Astrocyte (in vitro differentiated cells and primary cell): Measurements from ENCODE around the gene AP5M1. TPM values are rescaled to one million over a fixed set of nuclear protein-coding genes. Genes with fewer than 3 reads are reported as not detected.
"Not testable (repeated sequence)": the region's sequence is repeated elsewhere in the genome, so short reads cannot be mapped to it uniquely, and the experiment has no call there.

Experiments used
- DNase-seq: peaks from one replicate; pipeline ENCODE4 v3.0.0-alpha.2; 2010; ENCODE audit warnings: low read depth
- FAIRE-seq: peaks from 2 replicates; lab custom pipeline; 2011; peaks lifted over from hg19 to GRCh38; lab: Jason Lieb, UNC
- H2AFZ ChIP-seq: 2 replicates; pipeline ENCODE4 v1.6.0; 2012; ENCODE audit warnings: low read depth, low read length, inconsistent platforms
- H3K27ac ChIP-seq: 2 replicates; pipeline ENCODE4 v1.5.1; 2011; ENCODE audit warnings: low read depth, low read length, inconsistent platforms
- H3K27me3 ChIP-seq: 2 replicates; pipeline ENCODE4 v1.6.0; 2011; ENCODE audit warnings: low read length, inconsistent platforms; ENCODE audit not compliant: insufficient read depth
- H3K36me3 ChIP-seq: 2 replicates; pipeline ENCODE4 v1.5.1; 2011; ENCODE audit warnings: low read length, inconsistent platforms; ENCODE audit not compliant: insufficient read depth
- H3K4me1 ChIP-seq: 2 replicates; pipeline ENCODE4 v1.5.1; 2011; ENCODE audit warnings: low read length, inconsistent platforms; ENCODE audit not compliant: insufficient read depth
- H3K4me2 ChIP-seq: 2 replicates; pipeline ENCODE4 v1.6.0; 2012; ENCODE audit warnings: low read length, inconsistent platforms
- H3K4me3 ChIP-seq: 2 replicates; pipeline ENCODE4 v1.5.1; 2011; ENCODE audit warnings: low read depth, mild to moderate bottlenecking, low read length, inconsistent platforms; ENCODE audit not compliant: insufficient read depth
- H3K79me2 ChIP-seq: 2 replicates; pipeline ENCODE4 v1.6.0; 2012; ENCODE audit warnings: mild to moderate bottlenecking, low read length, inconsistent platforms; ENCODE audit not compliant: insufficient read depth
- H3K9ac ChIP-seq: 2 replicates; pipeline ENCODE4 v1.6.0; 2012; ENCODE audit warnings: mild to moderate bottlenecking, low read length, inconsistent platforms
- H3K9me3 ChIP-seq: 2 replicates; pipeline ENCODE4 v1.5.1; 2012; ENCODE audit warnings: low read depth, mild to moderate bottlenecking, low read length, inconsistent platforms; ENCODE audit not compliant: insufficient read depth
- H4K20me1 ChIP-seq: 2 replicates; pipeline ENCODE4 v1.6.0; 2012; ENCODE audit warnings: low read length, inconsistent platforms; ENCODE audit not compliant: insufficient read depth
- H3K27ac Mint-ChIP-seq: one replicate; pipeline ENCODE4 v1.8.0; 2021; ENCODE audit warnings: mild to moderate bottlenecking, mixed read lengths; ENCODE audit not compliant: unreplicated experiment
- H3K27me3 Mint-ChIP-seq: one replicate; pipeline ENCODE4 v1.8.0; 2021; ENCODE audit warnings: low read depth, mixed read lengths; ENCODE audit not compliant: unreplicated experiment
- H3K36me3 Mint-ChIP-seq: one replicate; pipeline ENCODE4 v1.8.0; 2021; ENCODE audit warnings: low read depth, mixed read lengths; ENCODE audit not compliant: unreplicated experiment
- H3K4me1 Mint-ChIP-seq: one replicate; pipeline ENCODE4 v1.8.0; 2021; ENCODE audit warnings: low read depth, mixed read lengths; ENCODE audit not compliant: unreplicated experiment
- H3K4me3 Mint-ChIP-seq: one replicate; pipeline ENCODE4 v1.8.0; 2021; ENCODE audit warnings: mild to moderate bottlenecking, moderate library complexity, mixed read lengths; ENCODE audit not compliant: unreplicated experiment
- H3K9me3 Mint-ChIP-seq: one replicate; pipeline ENCODE4 v1.8.0; 2021; ENCODE audit warnings: mild to moderate bottlenecking, mixed read lengths; ENCODE audit not compliant: unreplicated experiment
- EZH2 ChIP-seq: IDR thresholded peaks from 2 replicates; pipeline ENCODE4 v1.6.1; 2012; ENCODE audit warnings: mild to moderate bottlenecking, low read length, inconsistent platforms; ENCODE audit not compliant: insufficient read depth
- total RNA-seq: library from RNA; stranded (reverse); gene quantifications from 2 replicates; pipeline ENCODE4 v1.2.1, GENCODE V29; 2021
- TF ChIP-seq, protein P1 (sequence below): IDR thresholded peaks from 2 replicates; pipeline ENCODE4 v1.5.1; 2011; ENCODE audit warnings: low read depth, mild to moderate bottlenecking, inconsistent platforms, low read length, moderate library complexity; ENCODE audit not compliant: insufficient read depth

AP5M1 gene
- total RNA-seq, 1 donor from 2014 or later, result 61.1 TPM

DNA sequence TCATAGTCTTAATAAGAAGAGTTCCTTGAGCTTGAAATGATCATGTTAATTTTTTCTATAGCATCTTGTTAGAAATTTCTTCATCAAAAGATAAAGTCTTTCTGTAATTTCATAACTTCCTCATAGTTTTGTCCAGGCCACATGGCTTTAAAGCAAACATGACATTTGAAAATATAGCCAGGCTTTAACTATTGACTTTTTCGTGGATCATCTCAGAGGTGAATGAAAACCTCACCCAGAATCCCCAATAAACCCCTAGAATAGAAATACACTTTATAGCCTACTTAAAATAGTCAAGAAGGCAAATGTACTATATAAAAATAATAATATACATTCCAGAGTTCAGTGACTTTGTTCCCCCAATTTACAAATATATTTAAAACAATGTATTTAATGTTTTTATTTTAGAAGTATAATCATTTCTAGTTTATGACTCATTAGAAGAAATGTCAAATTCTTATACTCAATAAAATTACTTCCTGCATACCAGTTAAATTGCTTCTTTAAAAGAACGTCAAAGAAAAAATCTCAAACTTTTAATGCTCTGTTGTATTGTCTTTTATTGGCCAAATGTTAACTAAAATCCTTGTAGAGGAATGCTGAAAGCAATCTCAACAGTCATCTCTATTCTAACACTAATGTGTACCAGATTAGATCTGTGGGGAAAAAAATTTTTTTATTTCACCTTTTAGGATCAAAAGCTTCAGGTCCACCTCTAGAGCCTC lies 21.7 kb upstream of the AP5M1 start:
- peak; percentile 29 for FAIRE-seq
- TF ChIP-seq, protein P1, sequence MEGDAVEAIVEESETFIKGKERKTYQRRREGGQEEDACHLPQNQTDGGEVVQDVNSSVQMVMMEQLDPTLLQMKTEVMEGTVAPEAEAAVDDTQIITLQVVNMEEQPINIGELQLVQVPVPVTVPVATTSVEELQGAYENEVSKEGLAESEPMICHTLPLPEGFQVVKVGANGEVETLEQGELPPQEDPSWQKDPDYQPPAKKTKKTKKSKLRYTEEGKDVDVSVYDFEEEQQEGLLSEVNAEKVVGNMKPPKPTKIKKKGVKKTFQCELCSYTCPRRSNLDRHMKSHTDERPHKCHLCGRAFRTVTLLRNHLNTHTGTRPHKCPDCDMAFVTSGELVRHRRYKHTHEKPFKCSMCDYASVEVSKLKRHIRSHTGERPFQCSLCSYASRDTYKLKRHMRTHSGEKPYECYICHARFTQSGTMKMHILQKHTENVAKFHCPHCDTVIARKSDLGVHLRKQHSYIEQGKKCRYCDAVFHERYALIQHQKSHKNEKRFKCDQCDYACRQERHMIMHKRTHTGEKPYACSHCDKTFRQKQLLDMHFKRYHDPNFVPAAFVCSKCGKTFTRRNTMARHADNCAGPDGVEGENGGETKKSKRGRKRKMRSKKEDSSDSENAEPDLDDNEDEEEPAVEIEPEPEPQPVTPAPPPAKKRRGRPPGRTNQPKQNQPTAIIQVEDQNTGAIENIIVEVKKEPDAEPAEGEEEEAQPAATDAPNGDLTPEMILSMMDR, result no peak
- TF ChIP-seq EZH2, result no peak
- Histone ChIP-seq H3K9ac (no peak overlapping the region), H3K4me2 (no peak overlapping the region), H3K27ac (no peak overlapping the region), H2AFZ (no peak overlapping the region), H3K9me3 (no peaks in the 10 kb centered on the region), H3K36me3 (no peaks in the 10 kb centered on the region), H4K20me1 (peaks cover 28% of the 10 kb centered on the region), H3K79me2 (peaks cover 53% of the 10 kb centered on the region), H3K4me1 (no peaks in the 10 kb centered on the region), H3K4me3 (no peak overlapping the region), H3K27me3 (no peaks in the 10 kb centered on the region)
- Mint-ChIP-seq H3K4me3 (no peak overlapping the region), H3K27ac (no peak overlapping the region), H3K27me3 (no peaks in the 10 kb centered on the region), H3K36me3 (no peaks in the 10 kb centered on the region), H3K9me3 (no peaks in the 10 kb centered on the region), H3K4me1 (no peaks in the 10 kb centered on the region)
- DNase-seq, result no peak

DNA sequence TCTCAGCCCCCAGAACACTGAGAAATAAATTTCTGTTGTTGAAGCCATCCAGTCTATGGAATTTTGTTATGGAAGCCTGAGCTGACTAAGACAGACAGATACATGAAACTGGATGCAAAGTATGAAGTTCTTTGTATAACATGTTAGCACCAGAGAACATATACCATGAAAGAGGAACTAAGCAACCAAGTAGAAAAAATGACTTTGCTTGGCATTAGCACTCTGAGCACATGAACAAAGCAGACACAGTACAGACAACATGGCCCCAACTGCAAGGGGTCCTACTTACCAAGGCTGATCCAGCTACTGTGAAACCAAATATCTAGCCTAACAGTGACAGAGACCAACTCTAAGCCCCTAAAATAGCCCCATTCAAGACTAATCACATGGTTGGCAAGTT lies 13.9 kb upstream of the AP5M1 start:
- Histone ChIP-seq H3K4me2 (no peak overlapping the region), H4K20me1 (peaks cover 91% of the 10 kb centered on the region), H3K4me3 (no peak overlapping the region), H2AFZ (no peak overlapping the region), H3K27ac (no peak overlapping the region), H3K4me1 (no peaks in the 10 kb centered on the region), H3K79me2 (peaks cover 100% of the 10 kb centered on the region), H3K9me3 (no peaks in the 10 kb centered on the region), H3K27me3 (no peaks in the 10 kb centered on the region), H3K36me3 (no peaks in the 10 kb centered on the region), H3K9ac (no peak overlapping the region)
- FAIRE-seq (no peak), DNase-seq (no peak)
- H3K27ac Mint-ChIP-seq, result no peak overlapping the region
- H3K4me1 Mint-ChIP-seq, result peaks cover 9% of the 10 kb centered on the region
- H3K36me3 Mint-ChIP-seq, result peaks cover 9% of the 10 kb centered on the region
- TF ChIP-seq EZH2, result no peak
- TF ChIP-seq, protein P1, result no peak
- H3K9me3 Mint-ChIP-seq, result no peaks in the 10 kb centered on the region
- H3K27me3 Mint-ChIP-seq, result no peaks in the 10 kb centered on the region
- no peak overlapping the region for H3K4me3 Mint-ChIP-seq

DNA sequence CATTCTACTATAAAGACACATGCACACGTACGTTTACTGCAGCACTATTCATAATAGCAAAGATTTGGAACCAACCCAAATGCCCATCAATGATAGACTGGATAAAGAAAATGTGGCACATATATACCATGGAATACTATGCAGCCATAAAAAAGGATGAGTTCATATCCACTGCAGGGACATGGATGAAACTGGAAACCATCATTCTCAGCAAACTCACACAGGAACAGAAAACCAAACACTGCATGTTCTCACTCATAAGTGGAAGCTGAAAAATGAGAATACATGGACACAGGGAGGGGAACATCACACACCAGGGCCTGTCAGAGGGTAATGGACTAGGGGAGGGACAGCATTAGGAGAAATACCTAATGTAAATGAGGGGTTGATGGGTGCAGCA lies 10.6 kb upstream of the AP5M1 start:
- H3K9me3 ChIP-seq, H3K9me3 Mint-ChIP-seq, H3K36me3 Mint-ChIP-seq, DNase-seq, H3K4me3 ChIP-seq, H3K27me3 ChIP-seq, H3K36me3 ChIP-seq, H3K9ac ChIP-seq, H2AFZ ChIP-seq, H3K27me3 Mint-ChIP-seq, H3K4me2 ChIP-seq, H3K4me3 Mint-ChIP-seq, FAIRE-seq, H3K27ac Mint-ChIP-seq, H3K27ac ChIP-seq, H3K4me1 ChIP-seq: not testable (repeated sequence)
- Histone ChIP-seq H4K20me1 (peaks cover 79% of the 10 kb centered on the region), H3K79me2 (peaks cover 98% of the 10 kb centered on the region)
- H3K4me1 Mint-ChIP-seq, result peaks cover 12% of the 10 kb centered on the region
